Measurements from ENCODE around the gene DNM3.

Gene DNM3

DNA sequence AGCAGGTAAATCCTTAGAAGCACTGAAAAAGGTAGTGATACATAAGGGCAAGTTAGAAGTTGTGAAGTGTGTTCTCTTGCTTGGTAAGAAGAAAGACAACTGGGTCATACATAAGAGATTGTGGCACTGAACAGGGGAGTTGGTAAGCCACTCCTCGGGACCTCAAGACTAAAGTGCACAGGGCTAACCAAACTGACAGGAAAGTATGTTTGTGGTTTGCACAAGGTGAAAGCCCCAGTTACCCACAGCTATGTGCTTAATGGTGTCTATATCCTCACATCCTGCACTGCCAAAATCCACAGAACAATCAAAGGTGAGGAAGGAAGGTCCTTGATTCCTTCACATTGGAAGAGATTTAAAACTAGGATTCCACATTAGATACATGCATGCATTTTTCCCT lies 276.5 kb downstream of the DNM3 start:
- DNase-seq (ENCODE audit: low read depth) = peak; percentile 79
- TF ChIP-seq, protein P1, sequence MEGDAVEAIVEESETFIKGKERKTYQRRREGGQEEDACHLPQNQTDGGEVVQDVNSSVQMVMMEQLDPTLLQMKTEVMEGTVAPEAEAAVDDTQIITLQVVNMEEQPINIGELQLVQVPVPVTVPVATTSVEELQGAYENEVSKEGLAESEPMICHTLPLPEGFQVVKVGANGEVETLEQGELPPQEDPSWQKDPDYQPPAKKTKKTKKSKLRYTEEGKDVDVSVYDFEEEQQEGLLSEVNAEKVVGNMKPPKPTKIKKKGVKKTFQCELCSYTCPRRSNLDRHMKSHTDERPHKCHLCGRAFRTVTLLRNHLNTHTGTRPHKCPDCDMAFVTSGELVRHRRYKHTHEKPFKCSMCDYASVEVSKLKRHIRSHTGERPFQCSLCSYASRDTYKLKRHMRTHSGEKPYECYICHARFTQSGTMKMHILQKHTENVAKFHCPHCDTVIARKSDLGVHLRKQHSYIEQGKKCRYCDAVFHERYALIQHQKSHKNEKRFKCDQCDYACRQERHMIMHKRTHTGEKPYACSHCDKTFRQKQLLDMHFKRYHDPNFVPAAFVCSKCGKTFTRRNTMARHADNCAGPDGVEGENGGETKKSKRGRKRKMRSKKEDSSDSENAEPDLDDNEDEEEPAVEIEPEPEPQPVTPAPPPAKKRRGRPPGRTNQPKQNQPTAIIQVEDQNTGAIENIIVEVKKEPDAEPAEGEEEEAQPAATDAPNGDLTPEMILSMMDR (IDR thresholded peaks at IDR 0.05; ENCODE audit: insufficient read depth, low read depth, low read length, missing control alignments) = no peak
- no peak overlapping the region for H3K4me3 ChIP-seq (ENCODE audit: low read depth, low read length)

DNA sequence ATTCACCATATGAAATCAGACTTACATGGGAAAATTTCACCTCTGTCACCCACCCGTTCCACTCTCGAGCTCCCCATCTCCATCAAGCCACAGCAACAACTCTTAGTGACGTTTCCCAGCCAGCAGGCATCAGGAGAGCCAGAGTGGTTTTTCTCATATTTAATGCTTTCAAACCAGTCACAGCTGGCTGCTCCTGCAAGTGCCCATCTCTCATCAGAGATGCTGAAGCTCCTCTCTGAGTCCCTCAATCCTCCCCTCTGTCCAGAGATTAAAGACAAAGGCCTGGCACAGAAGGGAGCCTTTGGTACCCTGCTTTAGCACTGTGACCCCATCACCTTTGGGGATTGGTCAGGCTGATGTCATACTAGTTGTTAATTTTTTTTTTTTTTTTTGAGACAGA lies 277.3 kb downstream of the DNM3 start:
- TF ChIP-seq, protein P1 (IDR thresholded peaks at IDR 0.05; ENCODE audit: insufficient read depth, low read depth, low read length, missing control alignments) = no peak
- H3K4me3 ChIP-seq (ENCODE audit: low read depth, low read length) = no peak overlapping the region
- peak; percentile 17 for DNase-seq (ENCODE audit: low read depth)

DNA sequence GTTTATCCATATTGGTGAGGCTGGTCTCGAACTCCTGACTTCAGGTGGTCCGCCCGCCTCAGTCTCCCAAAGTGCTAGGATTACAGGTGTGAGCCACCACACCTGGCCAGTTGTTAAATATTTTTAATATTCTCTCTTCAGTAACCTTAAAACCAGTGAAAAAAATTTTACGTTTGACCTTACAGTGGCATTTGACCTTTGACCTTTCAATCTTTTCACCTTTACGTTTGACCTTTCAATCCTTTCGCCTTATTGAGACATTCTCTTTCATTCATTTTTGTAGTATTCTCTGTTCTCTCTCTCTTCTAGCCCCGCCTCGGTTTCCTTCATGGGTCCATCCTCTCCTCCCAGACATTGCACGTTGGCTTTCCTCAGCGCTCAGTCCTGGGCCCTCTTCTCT lies 277.9 kb downstream of the DNM3 start:
- no peak for DNase-seq (ENCODE audit: low read depth)
- TF ChIP-seq, protein P1 (IDR thresholded peaks at IDR 0.05; ENCODE audit: insufficient read depth, low read depth, low read length, missing control alignments) = no peak

DNA sequence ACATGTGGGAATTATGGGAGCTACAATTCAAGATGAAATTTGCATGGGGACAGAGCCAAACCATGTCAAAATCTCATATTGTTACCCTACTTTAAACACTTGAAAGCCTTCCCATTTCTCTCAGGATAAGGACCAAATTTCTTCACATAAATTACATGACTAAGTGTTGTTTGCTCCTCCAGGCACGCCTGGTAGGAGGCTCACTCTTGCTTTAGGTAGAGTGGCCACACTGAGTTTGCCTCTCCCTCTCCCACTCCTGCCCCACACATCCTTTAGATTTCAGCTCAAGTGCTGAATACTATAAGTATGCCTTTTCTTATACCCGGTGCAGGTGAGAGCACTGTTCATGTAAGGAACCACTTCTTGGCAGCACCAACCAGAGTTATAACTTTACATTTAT lies 279.1 kb downstream of the DNM3 start:
- DNase-seq (ENCODE audit: low read depth) = no peak
- no peak overlapping the region for H3K4me3 ChIP-seq (ENCODE audit: low read depth, low read length)
- TF ChIP-seq, protein P1 (IDR thresholded peaks at IDR 0.05; ENCODE audit: insufficient read depth, low read depth, low read length, missing control alignments) = no peak

More for the DNA sequence above, 277.9 kb downstream of the DNM3 start:
- no peak overlapping the region for H3K4me3 ChIP-seq (ENCODE audit: low read depth, low read length)

DNA sequence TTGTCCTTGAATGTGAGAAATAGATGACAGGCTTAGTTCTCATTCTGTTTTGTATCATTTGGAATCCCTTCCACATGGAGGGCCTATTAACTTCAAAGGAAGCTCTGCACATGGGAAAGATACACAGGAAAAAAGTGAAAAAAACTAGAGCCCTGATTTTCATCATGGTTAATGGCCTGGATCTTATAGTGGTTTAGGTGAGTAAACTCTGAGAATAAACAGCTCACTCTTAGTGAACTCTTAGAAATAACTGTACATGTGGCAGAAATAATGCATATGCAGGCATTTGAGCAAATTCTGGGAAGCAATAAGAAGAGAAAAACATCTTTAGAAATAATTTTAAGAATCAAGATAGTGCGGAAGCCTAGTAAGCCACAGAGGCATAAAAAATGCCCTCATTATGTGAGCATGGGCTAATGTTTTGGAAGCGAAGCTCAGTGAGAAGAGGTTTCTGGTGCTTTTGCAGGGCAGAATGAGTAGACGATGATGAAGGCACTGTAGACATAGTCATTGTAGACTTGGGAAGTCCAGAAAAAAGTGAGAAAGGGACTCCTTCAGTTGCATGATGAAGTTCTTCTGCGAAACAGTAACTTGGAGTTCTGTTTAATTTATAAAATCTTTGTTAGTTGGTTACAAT lies 279.9 kb downstream of the DNM3 start:
- no peak overlapping the region for H3K4me3 ChIP-seq (ENCODE audit: low read depth, low read length)
- TF ChIP-seq, protein P1 (IDR thresholded peaks at IDR 0.05; ENCODE audit: insufficient read depth, low read depth, low read length, missing control alignments) = no peak
- DNase-seq (ENCODE audit: low read depth) = no peak

DNA sequence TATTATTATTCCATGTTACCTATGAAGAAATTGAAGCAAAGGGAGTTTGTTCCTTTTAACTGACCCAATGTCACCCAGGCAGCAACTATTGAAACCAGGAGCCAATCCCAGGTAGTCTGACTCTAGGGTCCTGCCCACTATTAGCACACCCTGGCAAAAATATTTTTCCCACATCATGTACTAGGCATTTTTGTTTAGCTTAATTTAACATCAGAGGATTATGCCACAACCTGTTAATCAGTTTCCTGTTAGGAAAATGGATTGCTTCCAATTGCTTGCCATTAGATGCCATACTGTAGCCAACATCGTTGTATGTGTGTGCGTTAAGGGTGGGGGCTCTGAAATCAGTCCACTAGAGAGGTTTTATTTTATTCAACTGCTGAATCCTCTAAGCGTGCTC lies 281.1 kb downstream of the DNM3 start:
- DNase-seq (ENCODE audit: low read depth) = no peak
- TF ChIP-seq, protein P1 (IDR thresholded peaks at IDR 0.05; ENCODE audit: insufficient read depth, low read depth, low read length, missing control alignments) = no peak
- no peak overlapping the region for H3K4me3 ChIP-seq (ENCODE audit: low read depth, low read length)

DNA sequence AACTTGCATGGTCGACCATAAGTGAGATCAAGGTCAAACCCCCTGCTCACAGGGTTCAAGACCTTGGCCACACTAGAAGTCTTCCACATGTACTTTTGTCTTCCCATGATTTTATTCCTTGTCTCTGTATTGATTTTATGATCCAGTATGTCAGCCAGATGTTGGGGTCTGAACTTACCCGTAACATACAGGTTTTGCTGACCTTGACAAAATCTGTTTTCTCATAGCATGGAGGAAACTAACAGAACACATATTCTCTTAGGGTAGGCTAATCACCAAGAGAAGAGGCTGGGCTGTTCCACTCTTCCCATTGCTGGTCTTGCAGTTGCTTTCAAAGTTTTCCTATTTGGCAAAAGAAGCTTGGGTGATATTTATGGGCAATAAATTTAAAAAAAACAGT lies 284.0 kb downstream of the DNM3 start:
- DNase-seq (ENCODE audit: low read depth) = no peak
- H3K4me3 ChIP-seq (ENCODE audit: low read depth, low read length) = no peak overlapping the region
- TF ChIP-seq, protein P1 (IDR thresholded peaks at IDR 0.05; ENCODE audit: insufficient read depth, low read depth, low read length, missing control alignments) = no peak
